NCI-H128 (cell line): ENCODE data around the gene KNL1.
"Not testable (repeated sequence)": the region's sequence is repeated elsewhere in the genome, so short reads cannot be mapped to it uniquely, and the experiment has no call there.

ENCODE experiments used
- DNase-seq: peaks from one replicate; lab custom pipeline; 2025; ENCODE audit not compliant: unreplicated experiment; lab: John Stamatoyannopoulos, UW

Gene KNL1

GRCh38 chr15:40593588-40594428 lies at the start of gene KNL1:
TSS of gene KNL1 (plus strand) at chr15:40594249. CDS start at chr15:40602932, 8,683 bp downstream.
- DNase-seq = peak; percentile 89

- no peak for DNase-seq
Measured at GRCh38 chr15:40545457-40545856, 48.6 kb upstream of the KNL1 start.

GRCh38 chr15:40548610-40549009 lies 45.4 kb upstream of the KNL1 start:
- no peak for DNase-seq

- DNase-seq = no peak
Measured at GRCh38 chr15:40549894-40550293, 44.2 kb upstream of the KNL1 start.

GRCh38 chr15:40550341-40551037 lies 43.6 kb upstream of the KNL1 start:
- DNase-seq = no peak

GRCh38 chr15:40554161-40554525 lies 39.9 kb upstream of the KNL1 start:
- DNase-seq = no peak

GRCh38 chr15:40555876-40556275 lies 38.2 kb upstream of the KNL1 start:
- no peak for DNase-seq

GRCh38 chr15:40558952-40559742 lies 34.9 kb upstream of the KNL1 start:
- no peak for DNase-seq

GRCh38 chr15:40562691-40563090 lies 31.4 kb upstream of the KNL1 start:
- no peak for DNase-seq

- DNase-seq = no peak
Measured at GRCh38 chr15:40563426-40563825, 30.6 kb upstream of the KNL1 start.

GRCh38 chr15:40564591-40565332 lies 29.3 kb upstream of the KNL1 start, which contains the start of gene CCDC32:
TSS of gene CCDC32 (minus strand) at chr15:40565042. CDS start at chr15:40563015, 2,027 bp downstream.
- DNase-seq = peak; percentile 94

GRCh38 chr15:40565333-40566238 lies 28.5 kb upstream of the KNL1 start:
- DNase-seq = no peak

- DNase-seq = no peak
Measured at GRCh38 chr15:40567111-40567510, 26.9 kb upstream of the KNL1 start.

- peak; percentile 58 for DNase-seq
Measured at GRCh38 chr15:40569129-40569953, 24.7 kb upstream of the KNL1 start, which contains the start of gene RPUSD2. TSS of gene RPUSD2 (plus strand) at chr15:40569299. CDS start at chr15:40569338, 39 bp downstream.

GRCh38 chr15:40575113-40575512 lies 18.9 kb upstream of the KNL1 start:
- DNase-seq = no peak

- not testable (repeated sequence) for DNase-seq
Measured at GRCh38 chr15:40576914-40577313, 17.1 kb upstream of the KNL1 start.

GRCh38 chr15:40578892-40579291 lies 15.2 kb upstream of the KNL1 start:
- DNase-seq = no peak

GRCh38 chr15:40581796-40582195 lies 12.3 kb upstream of the KNL1 start:
- not testable (repeated sequence) for DNase-seq
